GM20000 (cell line): ENCODE results near the gene RFT1.

Source experiments
- DNase-seq: peaks from one replicate; pipeline ENCODE4 v3.0.0; 2012; ENCODE audit warnings: low spot score
- CTCF ChIP-seq: IDR thresholded peaks from 2 replicates; pipeline ENCODE4 v1.5.1; 2012; ENCODE audit warnings: mild to moderate bottlenecking, control low read depth; ENCODE audit errors: extremely low read depth, missing control alignments

The RFT1 gene

GRCh38 chr3:53077476-53078220 is 52.6 kb downstream of the RFT1 start:
- no peak for TF ChIP-seq CTCF
- no peak for DNase-seq

GRCh38 chr3:53075743-53076140 is 54.5 kb downstream of the RFT1 start:
- TF ChIP-seq CTCF, result no peak
- DNase-seq, result no peak

- DNase-seq, result no peak
- TF ChIP-seq CTCF, result no peak
Measured at GRCh38 chr3:53074761-53075742, 55.2 kb downstream of the RFT1 start.

- no peak for DNase-seq
Measured at GRCh38 chr3:53074366-53074696, 55.9 kb downstream of the RFT1 start.

DNA sequence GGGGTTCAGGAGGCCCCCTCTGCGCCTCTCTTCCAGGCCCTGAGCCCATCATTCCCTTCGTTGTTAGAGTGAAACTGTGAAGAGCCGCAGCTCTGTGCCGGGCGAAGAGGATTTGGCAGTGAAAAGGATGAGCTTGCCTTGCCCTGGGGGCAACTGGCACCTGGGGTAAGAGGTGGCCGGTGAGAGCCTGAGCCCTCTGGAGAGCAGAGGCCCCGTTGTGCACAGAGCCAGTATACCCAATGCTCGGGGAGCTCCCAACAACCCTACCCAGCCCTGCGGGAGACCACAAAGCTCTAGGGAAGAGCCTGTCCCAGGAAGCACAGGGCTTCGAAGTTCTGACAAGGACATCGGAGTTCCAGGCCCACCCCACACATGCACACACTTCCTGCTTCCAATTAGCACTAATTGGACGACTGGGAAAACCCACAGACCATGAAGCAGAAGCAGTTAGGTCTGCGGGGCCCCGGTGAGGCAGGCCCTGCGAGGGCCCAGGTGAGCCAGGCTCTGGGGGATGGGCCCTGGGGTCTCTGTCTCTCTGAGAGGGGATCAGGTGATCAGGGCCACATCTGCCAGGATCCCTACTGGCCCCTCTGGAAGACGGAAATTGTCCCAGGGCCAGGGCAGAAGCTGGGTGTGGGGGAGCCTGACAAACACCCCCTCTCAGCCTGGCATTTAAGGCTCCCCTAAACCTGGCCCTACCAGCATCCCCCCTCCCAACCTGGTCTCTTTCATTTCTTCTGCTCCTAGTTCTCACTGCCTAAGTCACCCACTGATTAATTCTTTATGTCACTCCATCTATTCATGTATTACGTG is 56.5 kb downstream of the RFT1 start:
- DNase-seq, result no peak
- no peak for TF ChIP-seq CTCF

More at GRCh38 chr3:53074366-53074696, 55.9 kb downstream of the RFT1 start:
- TF ChIP-seq CTCF, result no peak

DNA sequence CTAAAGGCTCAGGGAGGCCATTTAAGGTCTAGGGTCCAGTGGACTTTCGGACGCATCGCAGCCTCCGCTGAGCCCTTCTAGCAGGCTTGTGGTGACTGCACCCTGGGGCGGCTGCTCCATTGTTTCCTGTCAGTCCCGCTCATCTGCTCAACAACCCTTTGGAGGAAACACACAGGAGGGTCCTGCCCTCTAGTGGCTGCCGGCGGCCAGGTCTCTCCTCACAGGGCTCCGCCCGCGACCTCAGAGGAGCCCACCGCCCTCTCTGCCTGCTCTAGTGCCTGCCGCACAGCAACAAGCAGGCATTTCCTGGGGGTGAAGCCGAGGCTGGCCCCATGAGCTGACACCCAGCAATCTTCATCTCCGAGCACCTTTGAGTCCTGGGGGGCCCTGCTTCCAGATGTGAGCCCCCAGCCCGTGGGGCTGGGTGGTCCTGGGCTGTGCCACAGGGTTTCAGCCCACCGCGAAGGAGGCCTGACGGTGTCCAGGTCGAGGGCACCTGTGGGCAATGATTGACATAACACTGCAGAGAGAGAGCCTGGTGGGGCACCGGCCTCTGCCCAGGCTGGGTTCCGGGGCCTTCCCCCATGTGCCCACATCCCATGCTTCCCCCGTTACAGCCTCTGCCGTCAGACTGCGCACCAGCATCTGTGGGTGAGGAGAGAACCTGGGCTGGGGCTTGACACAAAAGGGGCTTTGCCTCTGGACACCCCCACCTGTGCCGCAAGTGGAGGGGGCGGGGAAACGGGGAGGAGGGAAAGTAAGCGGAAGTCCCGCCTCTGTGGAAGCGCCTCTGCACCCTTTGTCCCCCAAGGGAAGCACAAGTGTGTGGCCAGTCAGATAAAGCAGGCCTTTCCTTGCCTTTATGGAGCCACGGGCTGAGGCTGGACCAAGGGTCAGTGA is 57.3 kb downstream of the RFT1 start:
- DNase-seq, result peak; percentile 83
- peak; percentile 86 for TF ChIP-seq CTCF
